ENCODE results near the gene PABPC4L. TPM values are rescaled to one million over a fixed set of nuclear protein-coding genes. Genes with fewer than 3 reads are reported as not detected.

Gene PABPC4L
- total RNA-seq, result 0.26 and 0.30 TPM in 2 replicates

GRCh38 chr4:134201216-134202161, at the start of gene PABPC4L:
PABPC4L (minus strand) TSS chr4:134201789; CDS start chr4:134201019, 770 bp downstream.

